ENCODE measurements around the gene SHLD1. TPM values are rescaled to one million over a fixed set of nuclear protein-coding genes. Genes with fewer than 3 reads are reported as not detected.

Gene SHLD1
- total RNA-seq, 1 experiment from 2014 or later, result 6.7 TPM

DNA sequence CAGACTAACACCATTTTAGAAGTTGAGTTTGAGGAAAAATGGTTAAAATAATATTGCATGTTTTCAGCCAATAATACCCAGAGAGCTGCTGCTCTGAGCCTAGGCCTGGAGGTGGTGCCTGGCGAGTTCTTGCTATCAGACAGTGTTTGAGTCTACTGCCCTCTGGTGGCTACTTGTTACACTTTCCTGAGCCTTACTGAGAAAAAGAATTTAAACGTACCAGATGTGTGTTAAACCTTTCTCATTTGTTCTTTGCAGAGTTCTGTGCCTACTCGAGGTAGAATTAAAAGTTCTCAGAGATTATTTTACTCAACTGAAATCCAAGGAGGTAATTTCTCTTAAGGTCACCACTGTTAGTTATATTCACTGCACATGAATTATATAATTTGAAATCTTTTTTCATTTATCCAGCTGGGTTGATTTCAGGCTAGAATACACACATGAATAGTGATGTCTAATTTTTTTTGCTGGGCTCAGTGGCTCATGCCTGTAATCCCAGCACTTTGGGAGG is 38.2 kb downstream of the SHLD1 start:
- H3K4me1 ChIP-seq (ENCODE audit: insufficient read depth, low read length), result no peaks in the 10 kb centered on the region; the same call in 1 of the 2 replicates
- no peak overlapping the region for H2BK20ac ChIP-seq (ENCODE audit: low read depth, low read length, poor library complexity, severe bottlenecking)
- TF ChIP-seq, protein P1, sequence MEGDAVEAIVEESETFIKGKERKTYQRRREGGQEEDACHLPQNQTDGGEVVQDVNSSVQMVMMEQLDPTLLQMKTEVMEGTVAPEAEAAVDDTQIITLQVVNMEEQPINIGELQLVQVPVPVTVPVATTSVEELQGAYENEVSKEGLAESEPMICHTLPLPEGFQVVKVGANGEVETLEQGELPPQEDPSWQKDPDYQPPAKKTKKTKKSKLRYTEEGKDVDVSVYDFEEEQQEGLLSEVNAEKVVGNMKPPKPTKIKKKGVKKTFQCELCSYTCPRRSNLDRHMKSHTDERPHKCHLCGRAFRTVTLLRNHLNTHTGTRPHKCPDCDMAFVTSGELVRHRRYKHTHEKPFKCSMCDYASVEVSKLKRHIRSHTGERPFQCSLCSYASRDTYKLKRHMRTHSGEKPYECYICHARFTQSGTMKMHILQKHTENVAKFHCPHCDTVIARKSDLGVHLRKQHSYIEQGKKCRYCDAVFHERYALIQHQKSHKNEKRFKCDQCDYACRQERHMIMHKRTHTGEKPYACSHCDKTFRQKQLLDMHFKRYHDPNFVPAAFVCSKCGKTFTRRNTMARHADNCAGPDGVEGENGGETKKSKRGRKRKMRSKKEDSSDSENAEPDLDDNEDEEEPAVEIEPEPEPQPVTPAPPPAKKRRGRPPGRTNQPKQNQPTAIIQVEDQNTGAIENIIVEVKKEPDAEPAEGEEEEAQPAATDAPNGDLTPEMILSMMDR (conservative IDR thresholded peaks at IDR 0.05), result peak; percentile 90
- H4K5ac ChIP-seq (ENCODE audit: insufficient read length, low read depth, low read length), result no peak overlapping the region
- H3K18ac ChIP-seq (ENCODE audit: insufficient read length, low read depth, low read length), result no peak overlapping the region
- H4K8ac ChIP-seq (replicated peaks; ENCODE audit: insufficient read length, low read depth, low read length), result no peak overlapping the region
- H2BK12ac ChIP-seq (ENCODE audit: insufficient read length, low read depth, low read length), result no peak overlapping the region
- H4K20me1 ChIP-seq (ENCODE audit: control insufficient read depth, insufficient read depth, insufficient read length), result no peaks in the 10 kb centered on the region
- H3K36me3 Mint-ChIP-seq (ENCODE audit: insufficient read depth in 1 of 3, low read depth in 3 of 3), result peaks cover 0 to 16% (median 14%) of the 10 kb centered on the region in 3 experiments; a peak in 3 of 7 replicates
- H4K91ac ChIP-seq (ENCODE audit: insufficient read length, low read depth, low read length), result no peak overlapping the region
- no peaks in the 10 kb centered on the region for H3K79me1 ChIP-seq (ENCODE audit: insufficient read depth, low read depth, low read length, poor library complexity, severe bottlenecking)
- no CpG with 5 or more reads among the region's 3 CpGs for WGBS (ENCODE audit: extremely low coverage, insufficient read length, low lambda C conversion rate)
- no peak overlapping the region for H3K23ac ChIP-seq (ENCODE audit: insufficient read length, low read depth, low read length)
- no peak overlapping the region for H3K27ac ChIP-seq (ENCODE audit: insufficient read length, low read depth, low read length)
- H3K14ac ChIP-seq (ENCODE audit: insufficient read depth, low read length), result no peak overlapping the region
- H2BK120ac ChIP-seq (ENCODE audit: low read depth, low read length, poor library complexity, severe bottlenecking), result no peak overlapping the region
- no peaks in the 10 kb centered on the region for H3K27me3 ChIP-seq (ENCODE audit: insufficient read depth, low read length)
- no peaks in the 10 kb centered on the region for H3K79me2 ChIP-seq (ENCODE audit: insufficient read depth, low read length)
- no peak overlapping the region for H2BK15ac ChIP-seq (ENCODE audit: low read depth, low read length)
- no peaks in the 10 kb centered on the region for H3K9me3 Mint-ChIP-seq
- no peak overlapping the region for H3K27ac Mint-ChIP-seq
- H3K23me2 ChIP-seq (ENCODE audit: insufficient read length, low read depth, low read length, poor library complexity, severe bottlenecking), result no peaks in the 10 kb centered on the region
- no peak overlapping the region for H3K9ac ChIP-seq (ENCODE audit: extremely low read depth, insufficient read length, low read length)
- no peaks in the 10 kb centered on the region for H3K9me3 ChIP-seq (ENCODE audit: control insufficient read depth, low read depth, low read length)
- H2BK5ac ChIP-seq (ENCODE audit: insufficient read length, low read length), result no peak overlapping the region
- no peak overlapping the region for H3K4me2 ChIP-seq (ENCODE audit: insufficient read depth, insufficient read length, low read length)
- peak; percentile 71 for DNase-seq
- no peak overlapping the region for H2AFZ ChIP-seq (ENCODE audit: low read length)
- H2AK5ac ChIP-seq (ENCODE audit: insufficient read length, low read length), result no peak overlapping the region
- no peak overlapping the region for H3K4me3 Mint-ChIP-seq
- H3K4me1 Mint-ChIP-seq, result peaks cover 11 to 13% of the 10 kb centered on the region in 2 experiments
- H3T11ph ChIP-seq (ENCODE audit: low read length), result no peak overlapping the region
- H3K27me3 Mint-ChIP-seq (ENCODE audit: low read depth), result no peaks in the 10 kb centered on the region
- no peak overlapping the region for H3K4ac ChIP-seq (ENCODE audit: low read depth, low read length)
- H3K56ac ChIP-seq (ENCODE audit: insufficient read length, low read depth, low read length), result no peak overlapping the region

Measured in H9 (cell line).